22Rv1 (cell line): ENCODE data around the gene CACNG8.

Source experiments
- CTCF ChIP-seq: fragments of 450-650 bp; IDR thresholded peaks from 2 replicates; pipeline ENCODE4 v1.5.1; 2017; ENCODE audit warnings: mild to moderate bottlenecking
- ZFX ChIP-seq: fragments of 450-650 bp; IDR thresholded peaks from 2 replicates; pipeline ENCODE4 v1.6.1; 2017; ENCODE audit warnings: antibody characterized with exemption, borderline replicate concordance

- TF ChIP-seq CTCF (no peak), ZFX (no peak)
Measured at GRCh38 chr19:53966931-53967330, 4.2 kb downstream of the CACNG8 start.
